Esophagus muscularis mucosa (tissue), 3 donors: ENCODE results near the gene PKDREJ.

ENCODE experiments used
- POLR2A ChIP-seq: fragments of 450-650 bp; IDR thresholded peaks from one replicate; pipeline ENCODE4 v1.6.1; 2017; ENCODE audit warnings: antibody characterized with exemption, moderate library complexity, mild to moderate bottlenecking, low read depth
- POLR2AphosphoS5 ChIP-seq, 2 donors: sonication (generic); formaldehyde crosslinking; IDR thresholded peaks; one replicate each; pipeline ENCODE4 v1.6.1; 2017; ENCODE audit warnings: antibody characterized with exemption in 2 of 2
- TF ChIP-seq, protein P1 (sequence below), 3 experiments: fragments of 200-600 bp in 2 of 3; fragments of 450-650 bp in 1 of 3; sonication (generic) in 2 of 3; IDR thresholded peaks; one replicate each; pipeline ENCODE4 v1.5.1; 2017 to 2019; ENCODE audit warnings: antibody characterized with exemption in 3 of 3, mild to moderate bottlenecking in 2 of 3, moderate library complexity in 1 of 3

DNA sequence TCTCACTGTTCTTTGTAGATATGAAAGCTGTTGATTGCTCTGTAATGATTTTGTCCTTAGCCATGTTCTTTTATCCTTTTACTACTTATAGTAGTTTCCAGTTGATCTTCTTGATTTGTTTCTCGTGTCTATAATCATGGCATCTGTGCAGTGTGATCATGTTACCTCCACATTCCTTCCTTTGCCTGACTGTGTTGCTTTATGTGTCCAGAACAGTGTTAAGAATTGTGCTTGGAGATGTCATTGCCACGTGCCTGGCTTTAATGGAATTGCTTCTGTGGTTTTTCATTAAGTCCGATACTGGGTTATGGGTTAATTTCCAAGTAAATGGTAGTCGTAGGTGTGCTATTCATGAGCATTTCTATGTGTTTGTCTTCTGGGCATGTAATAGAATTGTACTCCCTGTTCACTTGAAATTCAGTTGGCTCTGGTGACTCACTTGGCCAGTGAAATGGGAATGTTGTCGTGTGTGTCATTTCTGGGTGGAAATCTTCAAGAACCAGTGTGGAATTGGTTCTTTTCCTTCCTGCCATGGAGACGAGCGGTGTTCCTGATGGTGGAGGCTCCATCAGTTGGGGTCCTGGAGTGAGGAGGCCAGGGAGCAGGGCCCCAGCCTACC lies 40.3 kb upstream of the PKDREJ start:
- TF ChIP-seq, protein P1, sequence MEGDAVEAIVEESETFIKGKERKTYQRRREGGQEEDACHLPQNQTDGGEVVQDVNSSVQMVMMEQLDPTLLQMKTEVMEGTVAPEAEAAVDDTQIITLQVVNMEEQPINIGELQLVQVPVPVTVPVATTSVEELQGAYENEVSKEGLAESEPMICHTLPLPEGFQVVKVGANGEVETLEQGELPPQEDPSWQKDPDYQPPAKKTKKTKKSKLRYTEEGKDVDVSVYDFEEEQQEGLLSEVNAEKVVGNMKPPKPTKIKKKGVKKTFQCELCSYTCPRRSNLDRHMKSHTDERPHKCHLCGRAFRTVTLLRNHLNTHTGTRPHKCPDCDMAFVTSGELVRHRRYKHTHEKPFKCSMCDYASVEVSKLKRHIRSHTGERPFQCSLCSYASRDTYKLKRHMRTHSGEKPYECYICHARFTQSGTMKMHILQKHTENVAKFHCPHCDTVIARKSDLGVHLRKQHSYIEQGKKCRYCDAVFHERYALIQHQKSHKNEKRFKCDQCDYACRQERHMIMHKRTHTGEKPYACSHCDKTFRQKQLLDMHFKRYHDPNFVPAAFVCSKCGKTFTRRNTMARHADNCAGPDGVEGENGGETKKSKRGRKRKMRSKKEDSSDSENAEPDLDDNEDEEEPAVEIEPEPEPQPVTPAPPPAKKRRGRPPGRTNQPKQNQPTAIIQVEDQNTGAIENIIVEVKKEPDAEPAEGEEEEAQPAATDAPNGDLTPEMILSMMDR (IDR thresholded peaks at IDR 0.05) = no peak
- TF ChIP-seq POLR2AphosphoS5 (IDR thresholded peaks at IDR 0.05) (no peak), POLR2A (no peak)
